ENCODE data around the gene ENPP3. TPM values are rescaled to one million over a fixed set of nuclear protein-coding genes. Genes with fewer than 3 reads are reported as not detected.

The ENPP3 gene
- total RNA-seq, 1 experiment from 2014 or later, result 0.48 TPM

Other genes starting within 250 kb of the ENPP3 start
- gene ARG1, start 64.1 kb upstream of the ENPP3 start, total RNA-seq (2014; rRNA removed; shearing (Covaris generic)), result not detected in 2 replicates
- gene MED23, start 9.1 kb upstream of the ENPP3 start, total RNA-seq (2014; rRNA removed; shearing (Covaris generic)), result 28.3 and 32.1 TPM in 2 replicates
- gene OR2A4, start 64.1 kb downstream of the ENPP3 start, total RNA-seq (2014; rRNA removed; shearing (Covaris generic)), result not detected in 2 replicates
- not detected in 2 replicates for gene CTAGE9, start 73.7 kb downstream of the ENPP3 start, total RNA-seq (2014; rRNA removed; shearing (Covaris generic))
- 30.0 and 34.0 TPM in 2 replicates for gene ENPP1, start 170.7 kb downstream of the ENPP3 start, total RNA-seq (2014; rRNA removed; shearing (Covaris generic))

Measured in RPMI7951 (cell line).